HEK293 (cell line): Measurements from ENCODE around the gene UNG.

Experiments used
- CTCF ChIP-seq: fragments of 450-650 bp; formaldehyde crosslinking; IDR thresholded peaks from 2 replicates; pipeline ENCODE4 v1.5.1; 2016; ENCODE audit warnings: missing biosample characterization, missing genetic modification characterization
- GLI4 ChIP-seq: fragments of 450-650 bp; formaldehyde crosslinking; IDR thresholded peaks from 2 replicates; pipeline ENCODE4 v1.5.1; 2016; ENCODE audit warnings: missing biosample characterization, missing genetic modification characterization
- GLIS1 ChIP-seq: fragments of 450-650 bp; formaldehyde crosslinking; IDR thresholded peaks from 2 replicates; pipeline ENCODE4 v1.5.1; 2016; ENCODE audit warnings: missing biosample characterization, missing genetic modification characterization
- KLF17 ChIP-seq: fragments of 450-650 bp; formaldehyde crosslinking; IDR thresholded peaks from 2 replicates; pipeline ENCODE4 v1.5.1; 2016; ENCODE audit warnings: missing biosample characterization, missing genetic modification characterization
- KLF8 ChIP-seq: fragments of 450-650 bp; formaldehyde crosslinking; IDR thresholded peaks from 2 replicates; pipeline ENCODE4 v1.5.1; 2016; ENCODE audit warnings: missing biosample characterization, missing genetic modification characterization
- OSR2 ChIP-seq: fragments of 450-650 bp; formaldehyde crosslinking; IDR thresholded peaks from 2 replicates; pipeline ENCODE4 v1.5.1; 2016; ENCODE audit warnings: missing biosample characterization, missing genetic modification characterization
- RBAK ChIP-seq: fragments of 450-650 bp; formaldehyde crosslinking; IDR thresholded peaks from 2 replicates; pipeline ENCODE4 v1.5.1; 2016; ENCODE audit warnings: missing biosample characterization, missing genetic modification characterization
- REST ChIP-seq: fragments of 450-650 bp; formaldehyde crosslinking; IDR thresholded peaks from 2 replicates; pipeline ENCODE4 v1.5.1; 2016; ENCODE audit warnings: missing biosample characterization, missing genetic modification characterization
- SCRT2 ChIP-seq: fragments of 450-650 bp; formaldehyde crosslinking; IDR thresholded peaks from 2 replicates; pipeline ENCODE4 v1.5.1; 2016; ENCODE audit warnings: missing biosample characterization, missing genetic modification characterization
- SP3 ChIP-seq: fragments of 450-650 bp; formaldehyde crosslinking; IDR thresholded peaks from 2 replicates; pipeline ENCODE4 v1.5.1; 2016; ENCODE audit warnings: missing biosample characterization, missing genetic modification characterization
- ZBTB17 ChIP-seq: fragments of 450-650 bp; formaldehyde crosslinking; IDR thresholded peaks from 2 replicates; pipeline ENCODE4 v1.5.1; 2016; ENCODE audit warnings: missing biosample characterization, missing genetic modification characterization
- ZBTB8A ChIP-seq: fragments of 450-650 bp; formaldehyde crosslinking; IDR thresholded peaks from 2 replicates; pipeline ENCODE4 v1.5.1; 2016; ENCODE audit warnings: missing biosample characterization, missing genetic modification characterization
- ZEB2 ChIP-seq: fragments of 450-650 bp; formaldehyde crosslinking; IDR thresholded peaks from 2 replicates; pipeline ENCODE4 v1.5.1; 2016; ENCODE audit warnings: missing biosample characterization, missing genetic modification characterization
- ZIC2 ChIP-seq: fragments of 450-650 bp; formaldehyde crosslinking; IDR thresholded peaks from 2 replicates; pipeline ENCODE4 v1.5.1; 2016; ENCODE audit warnings: missing biosample characterization, missing genetic modification characterization
- ZNF148 ChIP-seq: fragments of 450-650 bp; formaldehyde crosslinking; IDR thresholded peaks from 2 replicates; pipeline ENCODE4 v1.5.0; 2017; ENCODE audit warnings: missing biosample characterization, missing genetic modification characterization, borderline replicate concordance
- ZNF18 ChIP-seq: fragments of 450-650 bp; formaldehyde crosslinking; IDR thresholded peaks from 2 replicates; pipeline ENCODE4 v1.5.1; 2016; ENCODE audit warnings: missing biosample characterization, missing genetic modification characterization
- ZNF23 ChIP-seq: fragments of 450-650 bp; formaldehyde crosslinking; IDR thresholded peaks from 2 replicates; pipeline ENCODE4 v1.5.1; 2016; ENCODE audit warnings: missing biosample characterization, missing genetic modification characterization, borderline replicate concordance
- ZNF292 ChIP-seq: fragments of 450-650 bp; formaldehyde crosslinking; IDR thresholded peaks from 2 replicates; pipeline ENCODE4 v1.5.1; 2016; ENCODE audit warnings: low read depth, missing biosample characterization, missing genetic modification characterization, borderline replicate concordance
- ZNF324 ChIP-seq: fragments of 450-650 bp; formaldehyde crosslinking; IDR thresholded peaks from 2 replicates; pipeline ENCODE4 v1.5.1; 2016; ENCODE audit warnings: missing biosample characterization, missing genetic modification characterization
- ZNF335 ChIP-seq: fragments of 450-650 bp; formaldehyde crosslinking; conservative IDR thresholded peaks from 2 replicates; pipeline ENCODE4 v1.5.1; 2016; ENCODE audit warnings: missing biosample characterization, missing genetic modification characterization
- ZNF488 ChIP-seq: fragments of 450-650 bp; formaldehyde crosslinking; IDR thresholded peaks from 2 replicates; pipeline ENCODE4 v1.5.1; 2016; ENCODE audit warnings: missing biosample characterization, missing genetic modification characterization
- ZNF560 ChIP-seq: fragments of 450-650 bp; formaldehyde crosslinking; IDR thresholded peaks from 2 replicates; pipeline ENCODE4 v1.5.1; 2017; ENCODE audit warnings: missing biosample characterization, missing genetic modification characterization, borderline replicate concordance
- ZNF600 ChIP-seq: fragments of 450-650 bp; formaldehyde crosslinking; IDR thresholded peaks from 2 replicates; pipeline ENCODE4 v1.5.1; 2016; ENCODE audit warnings: missing biosample characterization, missing genetic modification characterization
- ZNF777 ChIP-seq: fragments of 450-650 bp; formaldehyde crosslinking; IDR thresholded peaks from 2 replicates; pipeline ENCODE4 v1.5.1; 2017; ENCODE audit warnings: missing biosample characterization, missing genetic modification characterization, borderline replicate concordance
- ZNF792 ChIP-seq: fragments of 450-650 bp; formaldehyde crosslinking; IDR thresholded peaks from 2 replicates; pipeline ENCODE4 v1.5.1; 2016; ENCODE audit warnings: missing biosample characterization, missing genetic modification characterization
- ZNF837 ChIP-seq: fragments of 450-650 bp; formaldehyde crosslinking; IDR thresholded peaks from 2 replicates; pipeline ENCODE4 v1.5.1; 2016; ENCODE audit warnings: missing biosample characterization, missing genetic modification characterization
- ZNF843 ChIP-seq: fragments of 450-650 bp; formaldehyde crosslinking; IDR thresholded peaks from 2 replicates; pipeline ENCODE4 v1.5.1; 2016; ENCODE audit warnings: missing biosample characterization, missing genetic modification characterization
- ZXDB ChIP-seq: fragments of 450-650 bp; formaldehyde crosslinking; IDR thresholded peaks from 2 replicates; pipeline ENCODE4 v1.5.1; 2016; ENCODE audit warnings: missing biosample characterization, missing genetic modification characterization

UNG gene

GRCh38 chr12:109154451-109155438, 57.3 kb downstream of the UNG start (continued):
- TF ChIP-seq ZEB2 (tag by site-specific recombination) (0 out of 2 replicates have a peak, but pooled peaks have one; percentile 59), ZNF837 (tag by site-specific recombination) (no peak), ZNF335 (tag by site-specific recombination) (peak; percentile 87), GLI4 (tag by site-specific recombination) (no peak), GLIS1 (tag by site-specific recombination) (peak; percentile 91), ZNF324 (tag by site-specific recombination) (0 out of 2 replicates have a peak, but pooled peaks have one; percentile 64), KLF17 (tag by site-specific recombination) (peak; percentile 44; the same call in 1 of the 2 replicates), KLF8 (tag by site-specific recombination) (peak; percentile 79; the same call in 1 of the 2 replicates), ZNF148 (tag by site-specific recombination) (no peak), ZBTB17 (peak; percentile 87), ZIC2 (peak; percentile 72), ZNF600 (tag by site-specific recombination) (peak; percentile 83), SP3 (tag by site-specific recombination) (peak; percentile 81), ZNF843 (tag by site-specific recombination) (0 out of 2 replicates have a peak, but pooled peaks have one; percentile 52), ZNF488 (tag by site-specific recombination) (no peak), ZNF777 (tag by site-specific recombination) (no peak), ZXDB (tag by site-specific recombination) (peak; percentile 79), ZNF560 (tag by site-specific recombination) (no peak), ZBTB8A (tag by site-specific recombination) (peak; percentile 55), ZNF292 (tag by site-specific recombination) (no peak), ZNF792 (tag by site-specific recombination) (no peak), ZNF23 (tag by site-specific recombination) (no peak), ZNF18 (0 out of 2 replicates have a peak, but pooled peaks have one; percentile 11), CTCF (tag by site-specific recombination) (no peak), RBAK (tag by site-specific recombination) (no peak), SCRT2 (tag by site-specific recombination) (peak; percentile 96), REST (tag by site-specific recombination) (peak; percentile 51; the same call in 1 of the 2 replicates), OSR2 (tag by site-specific recombination) (no peak)
